HL-60 (cell line): ENCODE data around the gene TRMT61A.

Source experiments
- DNase-seq, 2 experiments: peaks; one replicate each; pipeline ENCODE4 v3.0.0-alpha.2; 2010 to 2020; ENCODE audit warnings: low read depth in 1 of 2, low spot score in 1 of 2
- H3K27ac ChIP-seq: fragments of 250-450 bp; sonication (Bioruptor Pico); replicated peaks from 2 replicates; pipeline ENCODE4 v1.5.1; 2020; ENCODE audit warnings: mild to moderate bottlenecking, moderate library complexity
- H3K27me3 ChIP-seq: fragments of 250-450 bp; sonication (Bioruptor Pico); 2 replicates; pipeline ENCODE4 v1.5.1; 2021; ENCODE audit warnings: mild to moderate bottlenecking, moderate library complexity; ENCODE audit not compliant: insufficient read depth, poor library complexity, severe bottlenecking
- H3K4me3 ChIP-seq: replicated peaks from 2 replicates; pipeline ENCODE4 v1.5.1; 2011; ENCODE audit warnings: mild to moderate bottlenecking, control low read depth, low read length; ENCODE audit not compliant: insufficient read depth
- GABPA ChIP-seq: IDR thresholded peaks from 2 replicates; pipeline ENCODE4 v1.6.1; 2012; ENCODE audit warnings: low read depth
- POLR2AphosphoS5 ChIP-seq: IDR thresholded peaks from 2 replicates; pipeline ENCODE4 v1.6.1; 2012; ENCODE audit warnings: low read depth
- SPI1 ChIP-seq: IDR thresholded peaks from 2 replicates; pipeline ENCODE4 v1.6.1; 2012; ENCODE audit warnings: low read depth, mild to moderate bottlenecking, borderline replicate concordance
- TF ChIP-seq, protein P1 (sequence below): IDR thresholded peaks from one replicate; pipeline ENCODE4 v1.5.1; 2011; ENCODE audit warnings: low read length, control low read depth, inconsistent platforms; ENCODE audit not compliant: insufficient read depth
- TF ChIP-seq, protein P2 (sequence below): IDR thresholded peaks from 2 replicates; pipeline ENCODE4 v1.6.1; 2012; ENCODE audit warnings: low read depth; ENCODE audit not compliant: insufficient replicate concordance

TRMT61A gene

DNA sequence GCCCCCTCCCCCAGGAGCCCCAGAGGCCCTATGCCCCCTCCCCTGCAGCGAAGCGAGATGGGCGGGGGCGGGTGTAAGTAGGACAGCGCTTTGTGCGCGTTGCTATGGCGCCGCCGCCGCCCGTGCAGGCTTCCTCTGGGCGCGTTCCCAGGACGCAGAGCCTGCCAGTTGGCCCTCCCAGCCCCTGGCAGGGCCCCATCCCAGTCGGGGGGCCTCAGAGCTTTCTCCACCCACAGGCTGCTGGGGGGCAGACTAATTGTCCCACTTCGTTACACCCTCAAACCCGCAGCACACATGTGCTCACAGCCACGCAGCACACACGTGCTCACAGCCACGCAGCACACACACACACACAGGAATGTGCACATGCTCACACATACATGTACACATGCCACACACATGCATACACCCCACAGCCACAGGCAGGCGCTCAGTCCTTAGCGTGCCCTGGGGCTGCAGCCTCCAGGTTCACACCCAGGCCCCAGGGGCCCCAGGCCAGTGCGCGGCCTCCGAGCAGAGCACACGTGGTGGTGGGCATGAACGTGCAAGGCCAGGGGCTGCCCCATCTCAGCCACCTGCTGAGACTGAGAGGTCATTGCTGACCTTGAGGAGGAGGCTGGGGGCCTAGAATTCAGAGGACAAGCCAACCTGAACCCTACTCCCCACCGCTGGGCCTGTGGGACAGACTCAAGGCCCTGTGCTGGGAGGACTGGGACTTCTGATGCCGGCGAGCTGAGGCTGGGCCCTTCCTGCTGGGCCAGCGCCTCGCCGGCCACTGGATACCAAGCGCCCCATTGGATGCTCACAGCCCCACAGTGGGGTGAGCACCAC is 15.6 kb downstream of the TRMT61A start:
- Histone ChIP-seq H3K27ac (no peak overlapping the region), H3K4me3 (no peak overlapping the region), H3K27me3 (peaks cover 7% of the 10 kb centered on the region)
- TF ChIP-seq, protein P1, sequence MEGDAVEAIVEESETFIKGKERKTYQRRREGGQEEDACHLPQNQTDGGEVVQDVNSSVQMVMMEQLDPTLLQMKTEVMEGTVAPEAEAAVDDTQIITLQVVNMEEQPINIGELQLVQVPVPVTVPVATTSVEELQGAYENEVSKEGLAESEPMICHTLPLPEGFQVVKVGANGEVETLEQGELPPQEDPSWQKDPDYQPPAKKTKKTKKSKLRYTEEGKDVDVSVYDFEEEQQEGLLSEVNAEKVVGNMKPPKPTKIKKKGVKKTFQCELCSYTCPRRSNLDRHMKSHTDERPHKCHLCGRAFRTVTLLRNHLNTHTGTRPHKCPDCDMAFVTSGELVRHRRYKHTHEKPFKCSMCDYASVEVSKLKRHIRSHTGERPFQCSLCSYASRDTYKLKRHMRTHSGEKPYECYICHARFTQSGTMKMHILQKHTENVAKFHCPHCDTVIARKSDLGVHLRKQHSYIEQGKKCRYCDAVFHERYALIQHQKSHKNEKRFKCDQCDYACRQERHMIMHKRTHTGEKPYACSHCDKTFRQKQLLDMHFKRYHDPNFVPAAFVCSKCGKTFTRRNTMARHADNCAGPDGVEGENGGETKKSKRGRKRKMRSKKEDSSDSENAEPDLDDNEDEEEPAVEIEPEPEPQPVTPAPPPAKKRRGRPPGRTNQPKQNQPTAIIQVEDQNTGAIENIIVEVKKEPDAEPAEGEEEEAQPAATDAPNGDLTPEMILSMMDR = no peak
- no peak for TF ChIP-seq POLR2AphosphoS5
- no peak for TF ChIP-seq GABPA
- DNase-seq = no peak

- Histone ChIP-seq H3K4me3 (no peak overlapping the region), H3K27ac (no peak overlapping the region), H3K27me3 (peaks cover 1% of the 10 kb centered on the region)
- TF ChIP-seq GABPA = no peak
- no peak for TF ChIP-seq POLR2AphosphoS5
- TF ChIP-seq, protein P1 = no peak
- TF ChIP-seq, protein P2, sequence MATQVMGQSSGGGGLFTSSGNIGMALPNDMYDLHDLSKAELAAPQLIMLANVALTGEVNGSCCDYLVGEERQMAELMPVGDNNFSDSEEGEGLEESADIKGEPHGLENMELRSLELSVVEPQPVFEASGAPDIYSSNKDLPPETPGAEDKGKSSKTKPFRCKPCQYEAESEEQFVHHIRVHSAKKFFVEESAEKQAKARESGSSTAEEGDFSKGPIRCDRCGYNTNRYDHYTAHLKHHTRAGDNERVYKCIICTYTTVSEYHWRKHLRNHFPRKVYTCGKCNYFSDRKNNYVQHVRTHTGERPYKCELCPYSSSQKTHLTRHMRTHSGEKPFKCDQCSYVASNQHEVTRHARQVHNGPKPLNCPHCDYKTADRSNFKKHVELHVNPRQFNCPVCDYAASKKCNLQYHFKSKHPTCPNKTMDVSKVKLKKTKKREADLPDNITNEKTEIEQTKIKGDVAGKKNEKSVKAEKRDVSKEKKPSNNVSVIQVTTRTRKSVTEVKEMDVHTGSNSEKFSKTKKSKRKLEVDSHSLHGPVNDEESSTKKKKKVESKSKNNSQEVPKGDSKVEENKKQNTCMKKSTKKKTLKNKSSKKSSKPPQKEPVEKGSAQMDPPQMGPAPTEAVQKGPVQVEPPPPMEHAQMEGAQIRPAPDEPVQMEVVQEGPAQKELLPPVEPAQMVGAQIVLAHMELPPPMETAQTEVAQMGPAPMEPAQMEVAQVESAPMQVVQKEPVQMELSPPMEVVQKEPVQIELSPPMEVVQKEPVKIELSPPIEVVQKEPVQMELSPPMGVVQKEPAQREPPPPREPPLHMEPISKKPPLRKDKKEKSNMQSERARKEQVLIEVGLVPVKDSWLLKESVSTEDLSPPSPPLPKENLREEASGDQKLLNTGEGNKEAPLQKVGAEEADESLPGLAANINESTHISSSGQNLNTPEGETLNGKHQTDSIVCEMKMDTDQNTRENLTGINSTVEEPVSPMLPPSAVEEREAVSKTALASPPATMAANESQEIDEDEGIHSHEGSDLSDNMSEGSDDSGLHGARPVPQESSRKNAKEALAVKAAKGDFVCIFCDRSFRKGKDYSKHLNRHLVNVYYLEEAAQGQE = no peak
- no peak for TF ChIP-seq SPI1
- DNase-seq = no peak
Observed at GRCh38 chr14:103545219-103545914, 16.4 kb downstream of the TRMT61A start.

GRCh38 chr14:103545915-103546651 is 17.1 kb downstream of the TRMT61A start:
- no peak for DNase-seq
- TF ChIP-seq GABPA (no peak), SPI1 (no peak)
- H3K4me3 ChIP-seq = no peak overlapping the region
- H3K27me3 ChIP-seq = no peaks in the 10 kb centered on the region
- no peak overlapping the region for H3K27ac ChIP-seq

DNA sequence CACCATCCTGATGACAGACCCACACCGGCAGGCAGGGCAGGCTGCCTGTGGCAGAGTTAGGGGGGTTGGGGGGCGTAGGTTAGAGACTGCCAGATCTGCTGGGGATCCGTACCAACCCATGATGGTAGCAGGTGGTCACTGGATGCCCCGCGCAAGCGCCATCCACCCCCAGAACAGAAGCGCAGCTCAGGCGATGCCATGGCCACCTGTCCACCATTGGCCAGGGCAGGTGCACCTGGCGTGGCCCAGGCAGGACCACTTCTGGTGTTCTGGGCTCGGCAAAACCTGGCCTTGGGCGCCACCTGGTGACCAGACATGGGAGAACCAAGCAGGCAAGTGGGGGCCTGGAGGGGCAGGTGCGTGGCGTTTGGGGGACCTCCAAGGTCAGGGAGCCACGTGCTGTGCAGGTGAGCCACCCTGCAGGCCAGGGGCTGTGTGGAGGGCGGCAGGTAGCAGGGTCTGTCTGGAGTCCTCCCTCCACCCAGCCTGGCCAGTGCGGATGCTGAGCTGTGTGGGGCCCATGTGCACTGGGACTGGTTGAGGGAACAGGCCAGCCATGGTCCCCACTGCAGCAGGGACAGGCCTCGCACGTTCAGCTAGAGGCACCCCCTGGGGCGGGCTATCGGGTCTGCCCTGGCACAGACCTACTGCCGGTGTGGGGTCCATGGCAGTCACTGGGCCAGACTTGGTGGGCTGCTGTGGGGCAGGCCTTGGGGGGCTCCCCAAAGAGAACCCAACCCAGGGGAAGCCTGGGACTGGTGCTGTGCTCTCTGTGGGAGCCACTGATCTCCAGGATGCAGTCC is 17.9 kb downstream of the TRMT61A start:
- TF ChIP-seq, protein P2 = no peak
- no peak for TF ChIP-seq SPI1
- TF ChIP-seq POLR2AphosphoS5 = no peak
- TF ChIP-seq GABPA = no peak
- TF ChIP-seq, protein P1 = peak; percentile 61

More for the DNA sequence above, 17.9 kb downstream of the TRMT61A start:
- Histone ChIP-seq H3K27me3 (no peaks in the 10 kb centered on the region), H3K4me3 (no peak overlapping the region), H3K27ac (no peak overlapping the region)
- peak in 1 of 2 experiments; percentile 60 for DNase-seq
